Testis (tissue), 5 donors: Measurements from ENCODE around the gene SIRPB2. TPM values are rescaled to one million over a fixed set of nuclear protein-coding genes. Genes with fewer than 3 reads are reported as not detected.
A peak's percentile ranks its signal among the peaks of the same experiment; 100 is the strongest.

Experiments
- DNase-seq: peaks from one replicate; pipeline ENCODE4 v3.0.0-alpha.2; 2019
- H3K27ac ChIP-seq, 2 donors: fragments of 200-600 bp; sonication (generic); one replicate each; pipeline ENCODE4 v1.5.1; 2019
- H3K27me3 ChIP-seq: fragments of 200-600 bp; sonication (generic); one replicate; pipeline ENCODE4 v1.5.1; 2019
- H3K36me3 ChIP-seq: fragments of 200-600 bp; sonication (generic); one replicate; pipeline ENCODE4 v1.5.1; 2017; ENCODE audit warnings: low read depth; ENCODE audit errors: missing control alignments
- H3K4me1 ChIP-seq: fragments of 200-600 bp; sonication (generic); one replicate; pipeline ENCODE4 v1.5.1; 2019
- H3K4me3 ChIP-seq, 2 donors: fragments of 200-600 bp; sonication (generic); one replicate each; pipeline ENCODE4 v1.5.1; 2017 to 2019
- H3K9me3 ChIP-seq: fragments of 200-600 bp; sonication (generic); one replicate; pipeline ENCODE4 v1.5.1; 2017
- CTCF ChIP-seq, 3 experiments: fragments of 450-650 bp in 2 of 3; fragments of 200-600 bp in 1 of 3; sonication (generic) in 1 of 3; IDR thresholded peaks; one replicate each; pipeline ENCODE4 v1.5.1; 2016 to 2019; ENCODE audit warnings: antibody characterized with exemption in 3 of 3, mild to moderate bottlenecking in 2 of 3, moderate library complexity in 1 of 3
- POLR2A ChIP-seq: fragments of 450-650 bp; IDR thresholded peaks from one replicate; pipeline ENCODE4 v1.6.1; 2017; ENCODE audit warnings: antibody characterized with exemption, mild to moderate bottlenecking, moderate library complexity
- WGBS, 2 donors: methylation state at CpG; one replicate each; pipeline ENCODE4 v1.1.5; 2018; 5-methylcytosine and 5-hydroxymethylcytosine counted together
- intact Hi-C: fragments of 100-400 bp; cut with DNase I; formaldehyde crosslinking; loops from one replicate; pipeline ENCODE4 v1.15.1; 2023; ENCODE audit warnings: low total_unique reads
- long read RNA-seq, 2 donors: transcript quantifications; one replicate each; lab custom pipeline, GENCODE V29; 2026
- polyA plus RNA-seq: library from polyadenylated mRNA; stranded (reverse); fragments of 350-450 nt; fragmentation: Illumina TruSeq; extraction: RNeasy Lipid Tissue Mini Kit (QIAGEN cat#74804); gene quantifications from one replicate; pipeline ENCODE4 v1.2.3, GENCODE V29; 2014; ENCODE audit warnings: low read depth, low replicate concordance; ENCODE audit not compliant: insufficient read depth
- total RNA-seq, 2 donors: library from RNA; depleted of rRNA; stranded (reverse); fragments of >200 nt; gene quantifications; one replicate each; pipeline ENCODE4 v1.2.3, GENCODE V29; 2016

Gene SIRPB2
- 1 to 10 TPM in 1 of 2 donors, under 1 TPM in 1; 0.63 to 3.3 TPM for total RNA-seq
- polyA plus RNA-seq: 1.5 TPM
- long read RNA-seq, donor 1: 0 reads
- long read RNA-seq, donor 2, partial matches to known transcripts: 0 of 1 reads
- long read RNA-seq, donor 2, other reads (novel, unspliced or antisense): 0 of 1 reads

- WGBS, 2 donors: 65 to 75% methylated on average over 7 to 11 of the region's 11 CpGs
- DNase-seq: peak; percentile 28
- H3K4me1 ChIP-seq: no peaks in the 10 kb centered on the region
These were observed at the start of gene SIRPB2 for GRCh38 chr20:1491281-1491840. TSS of gene SIRPB2 (minus strand) at chr20:1491420. CDS start at chr20:1491359, 61 bp downstream.

GRCh38 chr20:1539816-1540419, 48.7 kb upstream of the SIRPB2 start:
- no peaks in the 10 kb centered on the region for H3K4me1 ChIP-seq
- H3K36me3 ChIP-seq: no peaks in the 10 kb centered on the region
- no peaks in the 10 kb centered on the region for H3K9me3 ChIP-seq
- intact Hi-C loops: no loop called here
- no peak for DNase-seq
- no peak overlapping the region for H3K27ac ChIP-seq
- 58 to 79% methylated on average over 1 of the region's 1 CpG for WGBS, 2 donors
- H3K27me3 ChIP-seq: no peaks in the 10 kb centered on the region
- H3K4me3 ChIP-seq: no peak overlapping the region
- TF ChIP-seq POLR2A (no peak), CTCF (IDR thresholded peaks at IDR 0.05) (no peak)

More at GRCh38 chr20:1491281-1491840, at the start of gene SIRPB2:
- TF ChIP-seq CTCF (IDR thresholded peaks at IDR 0.05) (no peak), POLR2A (no peak)
- Histone ChIP-seq H3K4me3 (no peak within 1 kb of the TSS), H3K27me3 (no peaks in the 10 kb centered on the region), H3K36me3 (no peaks in the 10 kb centered on the region), H3K27ac (peak within 1 kb of the TSS in 1 of 2 donors; percentile 14), H3K9me3 (no peaks in the 10 kb centered on the region)
- intact Hi-C loops: no loop called here

GRCh38 chr20:1538655-1539054, 47.4 kb upstream of the SIRPB2 start:
- H3K4me3 ChIP-seq: no peak overlapping the region
- TF ChIP-seq POLR2A (no peak), CTCF (IDR thresholded peaks at IDR 0.05) (no peak)
- intact Hi-C loops: no loop called here
- no peaks in the 10 kb centered on the region for H3K27me3 ChIP-seq
- H3K27ac ChIP-seq: no peak overlapping the region
- H3K36me3 ChIP-seq: no peaks in the 10 kb centered on the region
- DNase-seq: no peak
- H3K4me1 ChIP-seq: no peaks in the 10 kb centered on the region
- H3K9me3 ChIP-seq: no peaks in the 10 kb centered on the region

- H3K27ac ChIP-seq: no peak overlapping the region
- intact Hi-C loops: no loop called here
- DNase-seq: peak; percentile 39
These were observed 46.5 kb upstream of the SIRPB2 start for GRCh38 chr20:1537731-1538058.

More at GRCh38 chr20:1537731-1538058, 46.5 kb upstream of the SIRPB2 start:
- no peaks in the 10 kb centered on the region for H3K9me3 ChIP-seq
- H3K36me3 ChIP-seq: no peaks in the 10 kb centered on the region
- H3K27me3 ChIP-seq: no peaks in the 10 kb centered on the region
- no peak overlapping the region for H3K4me3 ChIP-seq
- H3K4me1 ChIP-seq: no peaks in the 10 kb centered on the region
- 62 to 68% methylated on average over 4 of the region's 4 CpGs for WGBS, 2 donors
- TF ChIP-seq POLR2A: no peak
- no peak for TF ChIP-seq CTCF (IDR thresholded peaks at IDR 0.05)
